A673 (cell line): ENCODE data around the gene PFKP. TPM values are rescaled to one million over a fixed set of nuclear protein-coding genes. Genes with fewer than 3 reads are reported as not detected.
A peak's percentile ranks its signal among the peaks of the same experiment; 100 is the strongest.

ENCODE experiments used
- BruUV-seq: library from RNA; stranded (reverse); fragments of 400-500 nt; replicated peaks from 2 replicates; lab custom pipeline; 2021; lab: Mats Ljungman, UMichigan
- CTCF ChIA-PET: fragments of 300-600 bp; sonication (Branson Sonifier 250); formaldehyde crosslinking; loops from one replicate; lab custom pipeline; 2022; ENCODE audit warnings: antibody characterized with exemption; lab: Charles Lee
- POLR2A ChIA-PET: fragments of 300-600 bp; sonication (Branson Sonifier 250); formaldehyde crosslinking; loops from one replicate; lab custom pipeline; 2022; ENCODE audit warnings: antibody characterized with exemption; ENCODE audit not compliant: low non-redundant PET; lab: Charles Lee
- DNase-seq: peaks from one replicate; pipeline ENCODE4 v3.0.0-alpha.2; 2015; ENCODE audit warnings: low spot score
- H3K27ac ChIP-seq: fragments of 200-600 bp; sonication (generic); 2 replicates; pipeline ENCODE4 v1.5.1; 2016; ENCODE audit warnings: mixed run types, low read depth, mild to moderate bottlenecking, mixed read lengths, antibody characterized with exemption, low read length; ENCODE audit not compliant: poor library complexity, severe bottlenecking
- H3K27me3 ChIP-seq: fragments of 200-600 bp; sonication (generic); replicated peaks from 2 replicates; pipeline ENCODE4 v1.6.1; 2017; ENCODE audit warnings: mixed run types, low read depth, mild to moderate bottlenecking, mixed read lengths, antibody characterized with exemption, low read length; ENCODE audit not compliant: insufficient read depth, poor library complexity
- H3K36me3 ChIP-seq: fragments of 200-600 bp; sonication (generic); 2 replicates; pipeline ENCODE4 v1.6.1; 2016; ENCODE audit warnings: mixed run types, mild to moderate bottlenecking, mixed read lengths, antibody characterized with exemption, low read length; ENCODE audit not compliant: insufficient read depth, poor library complexity, severe bottlenecking
- H3K4me1 ChIP-seq: fragments of 200-600 bp; sonication (generic); 2 replicates; pipeline ENCODE4 v1.6.1; 2017; ENCODE audit warnings: mixed run types, mild to moderate bottlenecking, mixed read lengths, antibody characterized with exemption, low read length; ENCODE audit not compliant: insufficient read depth, poor library complexity, severe bottlenecking
- H3K4me3 ChIP-seq: fragments of 200-600 bp; sonication (generic); 2 replicates; pipeline ENCODE4 v1.5.1; 2016; ENCODE audit warnings: low read depth, mixed run types, mild to moderate bottlenecking, mixed read lengths, low read length; ENCODE audit not compliant: poor library complexity, severe bottlenecking
- H3K9me3 ChIP-seq: fragments of 200-600 bp; sonication (generic); 2 replicates; pipeline ENCODE4 v1.6.1; 2016; ENCODE audit warnings: mixed run types, low read depth, mild to moderate bottlenecking, mixed read lengths, antibody characterized with exemption, low read length; ENCODE audit not compliant: poor library complexity, severe bottlenecking
- CTCF ChIP-seq: fragments of 300-800, 200-600 bp; sonication (generic); conservative IDR thresholded peaks from 2 replicates; pipeline ENCODE4 v1.5.1; 2017; ENCODE audit warnings: low read depth, mild to moderate bottlenecking, antibody characterized with exemption, low read length, moderate library complexity, mixed read lengths
- EZH2 ChIP-seq: fragments of 200-600 bp; sonication (generic); IDR thresholded peaks from 2 replicates; pipeline ENCODE4 v1.6.1; 2017; ENCODE audit warnings: borderline replicate concordance, low read depth, mild to moderate bottlenecking, mixed read lengths, antibody characterized with exemption, low read length; ENCODE audit not compliant: poor library complexity, severe bottlenecking
- intact Hi-C: fragments of 100-400 bp; cut with micrococcal nuclease; formaldehyde crosslinking; loops from one replicate; pipeline ENCODE4 v1.10.0; 2022; ENCODE audit not compliant: unreplicated experiment
- total RNA-seq: library from RNA; stranded (reverse); gene quantifications from 2 replicates; pipeline ENCODE4 v1.2.3, GENCODE V29; 2021

The PFKP gene
- total RNA-seq, 1 experiment from 2014 or later, result 232 TPM

GRCh38 chr10:3131098-3131497, 63.8 kb downstream of the PFKP start:
- CTCF ChIA-PET, result no interaction called here
- POLR2A ChIA-PET, result no interaction called here
- Histone ChIP-seq H3K4me1 (peaks cover 11% of the 10 kb centered on the region), H3K9me3 (no peaks in the 10 kb centered on the region), H3K4me3 (no peak overlapping the region), H3K27ac (no peak overlapping the region), H3K36me3 (peaks cover 79% of the 10 kb centered on the region), H3K27me3 (no peaks in the 10 kb centered on the region)
- TF ChIP-seq CTCF (no peak), EZH2 (no peak)
- intact Hi-C loops, result no loop called here
- BruUV-seq, result no TSS peak
- no peak for DNase-seq

DNA sequence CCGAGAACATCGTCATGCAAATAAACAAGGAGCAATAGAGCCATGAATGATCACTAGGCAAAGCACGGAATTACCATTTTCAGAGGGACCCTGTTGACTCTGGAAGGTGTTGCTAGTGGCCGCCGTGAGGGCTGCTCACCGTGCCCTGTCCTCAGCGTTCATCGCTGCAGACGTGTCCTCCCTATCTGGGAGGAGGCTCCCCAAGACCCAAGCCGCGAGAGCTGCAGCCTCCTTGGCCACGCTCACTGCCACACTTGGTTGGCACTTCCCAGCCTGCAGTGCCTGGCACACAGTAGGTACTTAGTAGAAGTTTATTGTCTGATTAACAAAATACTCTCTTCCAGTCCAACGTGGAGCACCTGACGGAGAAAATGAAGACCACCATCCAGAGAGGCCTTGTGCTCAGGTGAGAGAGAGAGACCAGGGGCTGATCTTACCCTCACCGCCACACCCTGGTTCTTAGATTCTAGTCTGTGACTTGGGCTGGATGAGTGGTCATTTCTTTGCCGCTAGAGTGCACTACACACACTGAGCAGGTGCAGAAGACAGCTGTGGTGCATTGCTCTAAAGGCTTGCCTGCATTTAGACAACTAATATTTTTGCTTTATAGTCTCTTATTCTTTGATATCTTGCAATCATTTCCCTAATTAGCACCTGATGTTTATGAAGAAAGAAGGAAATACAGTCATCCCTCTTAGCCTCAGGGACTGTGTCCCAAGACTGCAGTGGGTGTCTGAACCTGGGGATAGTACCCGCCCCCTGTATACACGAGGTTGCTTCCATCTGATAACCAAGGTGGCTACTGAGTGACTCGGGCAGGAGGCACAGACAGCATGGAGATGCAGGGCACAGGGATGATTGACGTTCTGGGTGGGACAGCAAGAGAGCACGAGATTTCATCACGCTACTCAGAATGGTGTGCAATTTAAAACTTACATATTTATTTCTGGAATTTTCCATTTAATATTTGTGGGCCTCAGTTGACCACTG, 65.0 kb downstream of the PFKP start:
- Histone ChIP-seq H3K27me3 (no peaks in the 10 kb centered on the region), H3K4me3 (no peak overlapping the region), H3K27ac (peak overlapping the region; percentile 21), H3K4me1 (no peaks in the 10 kb centered on the region), H3K36me3 (peaks cover 91% of the 10 kb centered on the region), H3K9me3 (no peaks in the 10 kb centered on the region)
- POLR2A ChIA-PET, result no interaction called here
- no peak for TF ChIP-seq EZH2
- no peak for TF ChIP-seq CTCF
- intact Hi-C loops, result no loop called here
- no TSS peak for BruUV-seq
- no peak for DNase-seq
- CTCF ChIA-PET, result no interaction called here

DNA sequence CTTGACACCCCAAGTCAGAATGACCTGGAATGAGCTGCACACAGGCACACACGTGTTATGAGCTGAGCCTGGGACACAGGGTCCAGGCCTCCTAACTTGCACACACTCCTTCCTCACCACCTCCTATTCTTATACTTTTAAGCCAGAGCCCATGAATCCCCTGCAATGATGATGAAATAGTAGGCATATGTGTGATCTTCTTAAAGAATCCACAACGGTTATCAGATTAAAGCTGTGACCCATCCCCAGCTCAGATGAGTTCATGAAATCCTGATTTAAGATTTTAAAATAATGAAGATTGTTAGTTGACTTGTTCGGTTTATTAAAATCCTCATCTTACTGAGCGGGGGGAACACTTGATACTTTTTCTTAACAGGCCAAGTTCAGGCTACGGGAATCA, 66.6 kb downstream of the PFKP start:
- H3K4me3 ChIP-seq, result no peak overlapping the region
- H3K27me3 ChIP-seq, result no peaks in the 10 kb centered on the region
- H3K9me3 ChIP-seq, result no peaks in the 10 kb centered on the region
- peak overlapping the region; percentile 46 for H3K27ac ChIP-seq
- BruUV-seq, result no TSS peak
- H3K4me1 ChIP-seq, result no peaks in the 10 kb centered on the region
- TF ChIP-seq EZH2 (no peak), CTCF (no peak)
- H3K36me3 ChIP-seq, result peaks cover 94% of the 10 kb centered on the region
- ChIA-PET CTCF (no interaction called here), POLR2A (no interaction called here)
- DNase-seq, result no peak
- intact Hi-C loops, result no loop called here
